GM12865 (cell line): ENCODE results near the gene LMAN1.

Experiments used
- DNase-seq: peaks from one replicate; pipeline ENCODE4 v3.0.0; 2010; ENCODE audit warnings: low read depth
- H3K4me3 ChIP-seq: 2 replicates; pipeline ENCODE4 v1.5.1; 2011; ENCODE audit warnings: mild to moderate bottlenecking, low read depth, low read length, control low read depth
- CTCF ChIP-seq: IDR thresholded peaks from 2 replicates; pipeline ENCODE4 v1.5.1; 2011; ENCODE audit warnings: low read length, control low read depth, low read depth, inconsistent platforms; ENCODE audit not compliant: insufficient read depth; ENCODE audit errors: missing control alignments

Gene LMAN1

GRCh38 chr18:59359576-59359952 lies 499 bp upstream of the LMAN1 start:
- no peak for TF ChIP-seq CTCF
- H3K4me3 ChIP-seq: peak overlapping the region; percentile 100
- DNase-seq: no peak

- DNase-seq: no peak
- TF ChIP-seq CTCF: no peak
- peak overlapping the region; percentile 100 for H3K4me3 ChIP-seq
Observed at GRCh38 chr18:59358414-59358711, 702 bp downstream of the LMAN1 start.

GRCh38 chr18:59357928-59358327 lies 1.1 kb downstream of the LMAN1 start:
- no peak for TF ChIP-seq CTCF
- H3K4me3 ChIP-seq: peak overlapping the region; percentile 100
- DNase-seq: peak; percentile 28

- no peak for TF ChIP-seq CTCF
- DNase-seq: no peak
- H3K4me3 ChIP-seq: no peak overlapping the region
Observed at GRCh38 chr18:59354731-59355130, 4.3 kb downstream of the LMAN1 start.

GRCh38 chr18:59353079-59353680 lies 5.9 kb downstream of the LMAN1 start:
- no peak for DNase-seq
- no peak overlapping the region for H3K4me3 ChIP-seq
- TF ChIP-seq CTCF: no peak

- no peak for TF ChIP-seq CTCF
- H3K4me3 ChIP-seq: no peak overlapping the region
- DNase-seq: peak; percentile 12
Observed at GRCh38 chr18:59352250-59352855, 6.7 kb downstream of the LMAN1 start.

- H3K4me3 ChIP-seq: no peak overlapping the region
- DNase-seq: no peak
- no peak for TF ChIP-seq CTCF
Observed at GRCh38 chr18:59345556-59345955, 13.5 kb downstream of the LMAN1 start.
